A673 (cell line): ENCODE results near the gene SARDH. TPM values are rescaled to one million over a fixed set of nuclear protein-coding genes. Genes with fewer than 3 reads are reported as not detected.

Source experiments
- BruUV-seq: library from RNA; stranded (reverse); fragments of 400-500 nt; replicated peaks from 2 replicates; lab custom pipeline; 2021; lab: Mats Ljungman, UMichigan
- CTCF ChIA-PET: fragments of 300-600 bp; sonication (Branson Sonifier 250); formaldehyde crosslinking; loops from one replicate; lab custom pipeline; 2022; ENCODE audit warnings: antibody characterized with exemption; lab: Charles Lee
- POLR2A ChIA-PET: fragments of 300-600 bp; sonication (Branson Sonifier 250); formaldehyde crosslinking; loops from one replicate; lab custom pipeline; 2022; ENCODE audit warnings: antibody characterized with exemption; ENCODE audit not compliant: low non-redundant PET; lab: Charles Lee
- DNase-seq: peaks from one replicate; pipeline ENCODE4 v3.0.0-alpha.2; 2015; ENCODE audit warnings: low spot score
- H3K27ac ChIP-seq: fragments of 200-600 bp; sonication (generic); 2 replicates; pipeline ENCODE4 v1.5.1; 2016; ENCODE audit warnings: mixed run types, low read depth, mild to moderate bottlenecking, mixed read lengths, antibody characterized with exemption, low read length; ENCODE audit not compliant: poor library complexity, severe bottlenecking
- H3K27me3 ChIP-seq: fragments of 200-600 bp; sonication (generic); replicated peaks from 2 replicates; pipeline ENCODE4 v1.6.1; 2017; ENCODE audit warnings: mixed run types, low read depth, mild to moderate bottlenecking, mixed read lengths, antibody characterized with exemption, low read length; ENCODE audit not compliant: insufficient read depth, poor library complexity
- H3K36me3 ChIP-seq: fragments of 200-600 bp; sonication (generic); 2 replicates; pipeline ENCODE4 v1.6.1; 2016; ENCODE audit warnings: mixed run types, mild to moderate bottlenecking, mixed read lengths, antibody characterized with exemption, low read length; ENCODE audit not compliant: insufficient read depth, poor library complexity, severe bottlenecking
- H3K4me1 ChIP-seq: fragments of 200-600 bp; sonication (generic); 2 replicates; pipeline ENCODE4 v1.6.1; 2017; ENCODE audit warnings: mixed run types, mild to moderate bottlenecking, mixed read lengths, antibody characterized with exemption, low read length; ENCODE audit not compliant: insufficient read depth, poor library complexity, severe bottlenecking
- H3K4me3 ChIP-seq: fragments of 200-600 bp; sonication (generic); 2 replicates; pipeline ENCODE4 v1.5.1; 2016; ENCODE audit warnings: low read depth, mixed run types, mild to moderate bottlenecking, mixed read lengths, low read length; ENCODE audit not compliant: poor library complexity, severe bottlenecking
- H3K9me3 ChIP-seq: fragments of 200-600 bp; sonication (generic); 2 replicates; pipeline ENCODE4 v1.6.1; 2016; ENCODE audit warnings: mixed run types, low read depth, mild to moderate bottlenecking, mixed read lengths, antibody characterized with exemption, low read length; ENCODE audit not compliant: poor library complexity, severe bottlenecking
- EZH2 ChIP-seq: fragments of 200-600 bp; sonication (generic); IDR thresholded peaks from 2 replicates; pipeline ENCODE4 v1.6.1; 2017; ENCODE audit warnings: borderline replicate concordance, low read depth, mild to moderate bottlenecking, mixed read lengths, antibody characterized with exemption, low read length; ENCODE audit not compliant: poor library complexity, severe bottlenecking
- intact Hi-C: fragments of 100-400 bp; cut with micrococcal nuclease; formaldehyde crosslinking; loops from one replicate; pipeline ENCODE4 v1.10.0; 2022; ENCODE audit not compliant: unreplicated experiment
- total RNA-seq: library from RNA; stranded (reverse); gene quantifications from 2 replicates; pipeline ENCODE4 v1.2.3, GENCODE V29; 2021
- TF ChIP-seq, protein P1 (sequence below): fragments of 300-800, 200-600 bp; sonication (generic); conservative IDR thresholded peaks from 2 replicates; pipeline ENCODE4 v1.5.1; 2017; ENCODE audit warnings: low read depth, mild to moderate bottlenecking, antibody characterized with exemption, low read length, moderate library complexity, mixed read lengths

The SARDH gene
- total RNA-seq, 1 experiment from 2014 or later, result 0.37 TPM

DNA sequence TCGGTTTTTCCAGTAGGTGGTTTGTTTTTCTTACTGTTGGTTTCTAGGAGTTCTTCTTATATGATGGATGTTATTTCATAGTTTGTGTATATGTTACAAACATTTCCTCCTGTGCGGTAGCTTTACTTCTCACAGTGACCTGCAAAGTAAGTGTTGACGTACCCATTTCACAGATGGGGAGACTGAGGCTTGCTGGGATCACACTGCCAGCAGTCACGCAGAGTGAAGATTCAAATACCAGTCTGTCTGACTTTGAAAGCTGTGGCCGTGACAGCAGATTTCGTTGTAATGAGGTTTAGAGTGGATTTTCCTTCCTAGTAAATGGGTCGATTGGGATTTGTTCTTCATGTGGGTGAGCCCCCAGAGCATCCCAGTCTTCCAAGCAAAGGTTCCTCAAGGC, 89.0 kb downstream of the SARDH start:
- CTCF ChIA-PET, result no interaction called here
- no TSS peak for BruUV-seq
- no peaks in the 10 kb centered on the region for H3K4me1 ChIP-seq
- peaks cover 11% of the 10 kb centered on the region for H3K27me3 ChIP-seq
- H3K4me3 ChIP-seq, result no peak overlapping the region
- H3K27ac ChIP-seq, result no peak overlapping the region
- POLR2A ChIA-PET, result no interaction called here
- H3K36me3 ChIP-seq, result no peaks in the 10 kb centered on the region
- TF ChIP-seq, protein P1, sequence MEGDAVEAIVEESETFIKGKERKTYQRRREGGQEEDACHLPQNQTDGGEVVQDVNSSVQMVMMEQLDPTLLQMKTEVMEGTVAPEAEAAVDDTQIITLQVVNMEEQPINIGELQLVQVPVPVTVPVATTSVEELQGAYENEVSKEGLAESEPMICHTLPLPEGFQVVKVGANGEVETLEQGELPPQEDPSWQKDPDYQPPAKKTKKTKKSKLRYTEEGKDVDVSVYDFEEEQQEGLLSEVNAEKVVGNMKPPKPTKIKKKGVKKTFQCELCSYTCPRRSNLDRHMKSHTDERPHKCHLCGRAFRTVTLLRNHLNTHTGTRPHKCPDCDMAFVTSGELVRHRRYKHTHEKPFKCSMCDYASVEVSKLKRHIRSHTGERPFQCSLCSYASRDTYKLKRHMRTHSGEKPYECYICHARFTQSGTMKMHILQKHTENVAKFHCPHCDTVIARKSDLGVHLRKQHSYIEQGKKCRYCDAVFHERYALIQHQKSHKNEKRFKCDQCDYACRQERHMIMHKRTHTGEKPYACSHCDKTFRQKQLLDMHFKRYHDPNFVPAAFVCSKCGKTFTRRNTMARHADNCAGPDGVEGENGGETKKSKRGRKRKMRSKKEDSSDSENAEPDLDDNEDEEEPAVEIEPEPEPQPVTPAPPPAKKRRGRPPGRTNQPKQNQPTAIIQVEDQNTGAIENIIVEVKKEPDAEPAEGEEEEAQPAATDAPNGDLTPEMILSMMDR, result no peak
- no peak for TF ChIP-seq EZH2
- no peak for DNase-seq
- no peaks in the 10 kb centered on the region for H3K9me3 ChIP-seq
- intact Hi-C loops, result no loop called here

DNA sequence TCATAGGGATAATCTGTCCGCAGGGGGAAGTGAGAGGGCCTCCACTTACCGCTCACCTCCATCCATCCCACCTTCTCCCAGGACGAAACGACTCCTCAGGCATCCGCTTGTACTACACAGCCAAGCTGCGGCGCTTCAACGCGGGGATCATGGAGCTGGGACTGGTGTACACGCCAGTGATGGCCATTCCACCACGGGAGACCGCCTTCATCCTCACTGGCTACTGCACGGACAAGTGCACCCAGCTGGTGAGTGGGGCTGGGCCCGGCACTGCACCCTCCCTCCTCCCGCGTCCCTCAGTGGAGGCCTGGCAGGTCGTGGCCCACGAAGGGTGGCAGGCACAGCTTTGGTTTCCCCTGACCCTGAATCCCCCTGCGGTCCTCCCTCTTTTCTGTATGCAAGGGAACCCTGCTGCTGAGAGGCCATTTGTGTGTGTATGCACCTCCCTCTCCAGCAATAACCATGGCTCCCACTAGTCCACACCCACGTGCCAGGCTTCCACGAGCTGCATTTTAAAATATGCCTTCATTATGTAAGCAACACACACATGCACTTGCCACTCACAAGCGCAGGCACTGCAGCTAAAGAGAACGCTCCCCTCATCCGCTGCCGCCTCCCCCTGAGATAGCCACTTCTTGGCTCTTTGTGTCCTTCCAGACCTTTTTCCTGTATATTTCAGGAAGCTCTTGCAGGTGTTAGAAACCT, 90.2 kb downstream of the SARDH start:
- TF ChIP-seq, protein P1, result no peak
- no peak for TF ChIP-seq EZH2
- ChIA-PET POLR2A (no interaction called here), CTCF (no interaction called here)
- intact Hi-C loops, result no loop called here
- no TSS peak for BruUV-seq
- DNase-seq, result no peak
- Histone ChIP-seq H3K4me3 (no peak overlapping the region), H3K27me3 (peaks cover 11% of the 10 kb centered on the region), H3K27ac (no peak overlapping the region), H3K4me1 (no peaks in the 10 kb centered on the region), H3K9me3 (no peaks in the 10 kb centered on the region), H3K36me3 (no peaks in the 10 kb centered on the region)

DNA sequence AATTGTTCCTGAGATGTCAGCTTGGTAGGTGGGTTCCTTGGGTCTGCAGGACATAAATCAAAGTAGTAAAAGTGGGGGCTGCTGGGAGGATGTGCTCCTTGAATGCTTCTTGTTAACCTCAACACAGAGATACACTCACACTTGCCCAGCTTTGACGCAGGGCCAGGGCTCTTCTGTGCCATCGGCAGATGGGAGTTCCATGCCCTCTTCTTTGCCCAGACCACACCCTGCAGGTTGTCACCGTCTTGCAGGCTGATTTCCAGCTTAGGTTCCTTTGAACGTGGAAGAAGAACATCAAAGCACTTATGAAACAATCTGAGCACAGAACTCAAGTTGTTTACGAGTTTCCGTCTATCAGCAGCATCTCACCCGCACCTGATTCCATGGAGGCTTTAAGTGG, 91.0 kb downstream of the SARDH start:
- H3K27me3 ChIP-seq, result peaks cover 11% of the 10 kb centered on the region
- H3K9me3 ChIP-seq, result no peaks in the 10 kb centered on the region
- no peaks in the 10 kb centered on the region for H3K36me3 ChIP-seq
- no peak for TF ChIP-seq EZH2
- TF ChIP-seq, protein P1, result no peak
- DNase-seq, result no peak
- H3K4me3 ChIP-seq, result no peak overlapping the region
- CTCF ChIA-PET, result no interaction called here
- H3K27ac ChIP-seq, result no peak overlapping the region
- intact Hi-C loops, result no loop called here
- BruUV-seq, result no TSS peak
- H3K4me1 ChIP-seq, result no peaks in the 10 kb centered on the region
- POLR2A ChIA-PET, result no interaction called here
